HG02885 (cell line): ENCODE data around the gene EIF3K.

Experiments
- ATAC-seq: cut with Tn5 transposase; IDR thresholded peaks from one replicate; pipeline ENCODE4 v1.9.1; 2021; ENCODE audit warnings: mild to moderate bottlenecking; ENCODE audit not compliant: unreplicated experiment, poor library complexity

The EIF3K gene

GRCh38 chr19:38682195-38682867 is 63.3 kb downstream of the EIF3K start:
- no peak for ATAC-seq

- no peak for ATAC-seq
Observed at GRCh38 chr19:38682872-38683392, 63.9 kb downstream of the EIF3K start.

DNA sequence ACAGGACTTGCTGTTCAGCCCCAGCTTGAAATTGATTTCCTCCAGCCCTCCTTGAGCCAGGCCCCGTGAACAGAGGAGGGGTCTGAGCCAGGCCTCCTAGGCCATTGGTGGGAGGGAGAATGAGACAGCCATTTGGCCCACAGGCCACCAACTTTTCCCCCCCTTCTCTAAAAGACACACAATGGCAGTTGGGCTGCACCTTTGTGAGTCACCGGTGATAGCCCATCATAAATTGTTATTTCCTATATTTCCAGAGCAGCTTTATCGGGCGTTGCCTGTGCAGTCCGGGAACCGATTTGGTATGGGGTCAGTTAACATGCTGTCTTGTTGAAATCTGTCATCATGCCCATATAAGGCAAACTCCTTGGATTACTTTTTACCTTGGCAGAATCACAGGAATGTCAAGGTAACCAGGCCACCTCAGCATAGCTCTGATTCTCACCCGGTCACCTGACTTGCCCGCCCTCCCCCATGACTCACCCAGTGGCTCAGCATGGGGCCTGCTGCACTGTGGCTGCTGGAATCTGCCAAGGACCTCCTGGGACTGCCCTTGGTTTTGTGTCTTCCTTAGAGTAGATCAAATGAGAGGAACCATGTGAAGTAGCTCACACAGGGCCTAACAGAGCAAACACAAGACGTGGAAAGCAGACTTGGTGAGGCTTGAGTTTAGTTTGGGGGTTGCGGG is 64.5 kb downstream of the EIF3K start:
- no peak for ATAC-seq

- no peak for ATAC-seq
Observed at GRCh38 chr19:38684078-38684861, 65.3 kb downstream of the EIF3K start.

DNA sequence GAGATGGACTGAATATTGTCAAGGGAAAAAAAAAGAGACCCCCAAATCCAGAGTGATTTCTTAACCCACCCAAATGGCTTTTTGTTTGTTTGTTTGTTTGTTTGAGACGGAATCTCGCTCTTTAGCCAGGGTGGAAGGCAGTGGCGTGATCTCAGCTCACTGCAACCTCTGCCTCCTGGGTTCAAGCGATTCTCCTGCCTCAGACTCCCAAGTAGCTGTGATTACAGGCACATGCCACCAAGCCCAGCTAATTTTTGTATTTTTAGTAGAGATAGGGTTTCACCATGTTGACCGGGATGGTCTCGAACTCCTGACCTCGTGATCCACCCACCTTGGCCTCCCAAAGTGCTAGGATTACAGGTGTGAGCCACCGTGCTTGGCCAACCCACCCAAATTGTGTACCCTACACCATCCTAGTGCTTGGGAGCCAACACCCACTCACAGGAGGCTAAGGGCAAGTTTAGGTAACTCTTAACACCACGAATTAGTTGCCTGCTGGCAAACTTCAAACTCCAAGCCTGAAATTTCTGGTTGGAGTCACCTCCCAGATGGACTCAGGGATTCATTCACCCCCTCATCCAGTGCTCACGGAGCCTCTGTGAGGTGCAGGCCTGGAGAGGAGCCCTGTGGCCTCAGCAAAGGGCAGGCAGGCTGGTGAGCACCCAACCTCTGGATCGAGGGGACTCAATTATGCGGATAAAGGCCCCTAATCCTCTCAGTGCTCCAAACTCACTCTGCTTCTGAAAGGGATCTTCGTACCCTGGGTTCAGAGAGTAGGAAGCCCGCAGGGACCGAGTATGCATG is 66.1 kb downstream of the EIF3K start:
- ATAC-seq = no peak

GRCh38 chr19:38685666-38686529 is 66.9 kb downstream of the EIF3K start:
- ATAC-seq = no peak

- ATAC-seq = no peak
Observed at GRCh38 chr19:38686530-38686888, 67.5 kb downstream of the EIF3K start.
